Hematopoietic multipotent progenitor cell treated with erythropoietin and hydrocortisone succinate and interleukin-3 and kit ligand, for 8 days (in vitro differentiated cells): ENCODE data around the gene FGFRL1.

Experiments
- DNase-seq: peaks from one replicate; pipeline ENCODE4 v3.0.0-alpha.2; 2015

The FGFRL1 gene

DNA sequence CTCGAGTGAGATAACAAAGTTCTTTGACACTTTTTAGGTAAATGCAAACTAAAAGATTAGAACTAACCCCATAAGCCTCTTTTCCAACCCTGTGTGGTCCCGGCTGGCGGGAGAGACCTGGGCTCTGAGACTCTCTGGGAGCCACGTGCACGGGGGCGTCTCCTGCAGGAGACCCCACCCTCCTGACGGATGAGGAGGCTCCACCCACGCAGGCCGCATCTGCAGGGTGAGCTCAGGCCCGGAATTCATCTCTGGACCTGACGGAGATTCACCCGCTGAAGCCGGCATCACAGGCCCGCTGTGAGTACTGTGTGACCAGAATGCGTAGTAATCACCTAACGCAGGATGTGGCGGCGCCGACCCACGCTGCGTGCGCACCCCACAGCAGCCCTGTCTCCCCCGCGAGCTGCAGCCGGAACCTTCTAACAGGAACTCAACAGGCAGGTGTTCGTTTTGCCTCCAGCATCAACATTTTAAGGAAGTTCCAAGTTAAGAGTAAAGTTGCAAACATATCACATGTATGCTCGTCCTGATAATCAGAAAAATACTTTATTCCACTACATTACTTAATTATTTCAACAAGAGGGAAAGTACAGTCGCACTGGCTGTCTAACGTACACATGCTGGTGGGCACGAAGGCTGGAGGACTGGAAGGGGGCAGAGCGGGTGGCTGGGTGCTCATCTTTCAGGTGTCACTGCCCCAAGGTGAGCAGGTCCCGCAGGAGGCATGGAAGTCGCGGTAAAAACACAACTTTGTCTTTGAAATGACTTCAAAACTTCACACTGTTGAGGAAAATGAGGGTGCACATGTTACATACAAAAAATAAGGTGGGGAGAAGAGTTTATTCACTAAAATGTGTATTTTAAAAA is 44.5 kb downstream of the FGFRL1 start:
- DNase-seq: peak; percentile 32

DNA sequence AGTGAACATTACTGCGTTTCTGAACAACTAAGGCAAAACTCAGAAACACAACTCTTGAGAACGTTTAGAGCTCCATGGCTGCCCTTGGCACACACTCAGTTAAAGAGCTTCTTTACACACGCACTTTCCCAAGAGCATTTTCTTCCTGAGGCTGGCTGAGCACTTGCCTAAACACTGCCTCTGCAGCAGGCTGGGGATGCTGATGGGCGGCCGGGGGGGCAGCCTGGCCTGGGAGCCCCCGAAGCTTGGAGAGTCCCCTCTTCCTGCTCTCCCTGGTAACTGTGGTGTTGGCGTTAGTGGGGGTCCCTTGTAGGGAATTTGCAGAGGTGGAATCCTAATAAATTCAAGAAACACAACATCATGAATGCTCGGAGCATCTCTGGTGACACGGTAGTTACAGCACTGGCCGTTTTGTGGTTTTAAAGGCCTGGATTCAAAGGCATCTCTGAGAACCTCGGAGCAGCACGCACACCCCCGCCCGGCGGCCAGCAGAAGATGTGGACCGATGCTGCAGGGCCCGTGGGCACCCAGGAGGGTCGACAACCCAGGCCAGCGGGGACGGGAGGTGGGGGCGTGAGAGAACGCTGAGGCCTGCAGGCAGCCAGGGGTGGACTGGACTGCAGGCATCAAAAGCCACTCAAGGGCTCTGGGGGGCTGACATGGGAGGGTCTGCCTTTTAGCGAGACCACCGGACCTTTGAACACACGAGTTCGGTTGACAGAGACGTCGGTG is 45.4 kb downstream of the FGFRL1 start:
- no peak for DNase-seq

DNA sequence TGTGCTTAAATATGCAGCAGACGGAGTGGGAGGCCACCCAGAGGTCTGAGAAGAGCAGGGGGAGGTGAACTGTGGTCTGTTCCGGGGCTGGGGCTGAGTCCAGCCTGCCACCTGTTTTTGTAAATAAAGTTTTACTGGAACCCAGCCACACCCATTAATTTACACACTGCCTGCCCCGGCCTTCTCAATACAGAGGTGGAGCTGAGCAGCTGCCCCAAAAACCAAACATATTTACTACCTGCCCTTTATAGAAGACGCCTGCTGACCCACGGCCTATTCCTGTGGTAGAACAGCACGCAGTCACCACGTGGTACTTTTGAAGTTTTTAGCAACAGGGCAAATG is 45.9 kb downstream of the FGFRL1 start:
- no peak for DNase-seq

DNA sequence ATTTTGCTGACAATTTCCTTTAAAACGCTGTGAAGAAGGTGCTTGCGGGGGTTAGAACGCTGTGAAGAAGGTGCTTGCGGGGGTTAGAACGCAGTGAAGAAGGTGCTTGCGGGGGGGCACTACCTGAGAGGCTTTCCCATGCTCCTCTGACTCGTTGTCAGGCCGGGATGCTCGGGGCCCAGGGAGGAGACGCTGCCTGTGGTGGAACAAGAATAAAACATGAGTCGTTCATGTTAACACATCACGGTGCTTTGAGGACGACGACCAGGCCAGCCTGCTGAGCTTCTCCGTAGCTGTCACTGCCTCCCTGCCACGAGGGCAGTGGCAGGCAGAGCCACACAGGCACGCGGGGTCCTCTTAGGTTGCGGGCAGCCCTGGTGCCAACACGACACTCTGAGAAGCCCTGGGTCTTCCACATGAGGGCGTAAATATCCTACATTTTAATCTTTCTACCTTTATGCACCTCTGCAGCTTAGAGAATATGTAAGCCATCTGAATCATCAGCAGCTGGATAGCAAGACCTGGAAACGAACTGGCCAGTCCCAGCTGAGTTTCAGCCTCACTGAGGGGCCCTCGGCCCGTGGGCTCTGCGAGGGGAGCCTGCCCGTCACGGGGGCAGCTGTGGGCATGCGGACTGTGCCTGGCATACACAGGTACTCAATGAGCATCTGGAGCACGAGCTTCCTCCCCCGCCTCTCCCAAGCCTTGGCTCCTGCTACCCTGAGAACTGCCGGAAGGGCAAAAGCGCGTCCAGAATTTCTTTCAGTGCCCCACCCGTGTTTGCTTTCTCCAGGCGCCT is 47.0 kb downstream of the FGFRL1 start:
- DNase-seq: no peak

DNA sequence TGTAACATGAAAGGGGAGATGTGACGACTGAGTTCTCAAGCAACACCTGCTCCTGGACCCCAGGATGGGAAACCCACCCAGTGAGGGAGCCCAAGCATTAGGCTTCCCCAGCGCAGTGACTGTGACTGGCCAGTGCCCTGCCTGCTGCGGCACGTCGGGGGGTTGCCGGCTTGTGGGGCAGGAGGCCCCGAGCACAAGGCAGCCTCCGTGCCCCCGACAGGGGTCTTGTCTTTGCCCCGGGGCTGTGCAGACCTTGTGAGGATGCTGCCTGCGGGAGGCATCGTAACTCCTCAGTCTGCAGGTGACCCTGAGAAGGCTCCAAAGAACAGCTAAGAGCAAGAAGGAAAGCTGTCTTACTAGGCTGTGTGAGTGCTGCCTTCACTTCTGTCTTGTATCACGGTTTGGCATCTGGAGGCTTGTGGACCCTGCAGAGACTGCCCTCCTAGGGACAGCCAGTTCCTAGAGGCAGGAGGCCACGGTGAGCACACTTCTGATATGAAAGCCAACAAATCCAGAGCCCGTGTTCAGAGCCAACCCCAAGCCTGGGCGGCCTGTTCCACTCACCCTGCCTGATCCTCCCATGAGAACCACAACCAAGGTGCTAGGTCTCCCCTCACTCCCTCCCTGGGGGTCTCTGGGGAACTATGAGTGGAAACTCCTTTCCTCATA is 47.7 kb downstream of the FGFRL1 start:
- DNase-seq: no peak

DNA sequence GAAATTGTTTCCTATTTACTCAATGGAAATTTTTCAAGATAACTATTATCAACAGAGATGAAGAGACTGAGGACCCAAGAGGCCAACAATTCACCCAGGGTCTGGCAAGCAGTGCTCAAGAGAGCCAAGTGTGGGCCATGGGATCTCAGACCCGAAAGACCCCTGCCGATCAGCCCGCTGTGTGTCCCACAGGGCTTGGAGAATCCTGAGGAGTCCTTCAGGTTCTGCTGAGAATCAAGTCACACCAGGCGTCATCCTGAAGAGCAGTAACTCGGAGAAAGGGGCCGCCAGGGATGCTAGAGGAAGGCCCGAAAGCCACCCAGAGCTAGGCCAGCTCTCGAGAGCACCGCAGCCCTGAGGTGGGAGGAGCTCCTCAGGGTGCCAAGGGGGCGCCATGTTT is 48.7 kb downstream of the FGFRL1 start:
- no peak for DNase-seq

DNA sequence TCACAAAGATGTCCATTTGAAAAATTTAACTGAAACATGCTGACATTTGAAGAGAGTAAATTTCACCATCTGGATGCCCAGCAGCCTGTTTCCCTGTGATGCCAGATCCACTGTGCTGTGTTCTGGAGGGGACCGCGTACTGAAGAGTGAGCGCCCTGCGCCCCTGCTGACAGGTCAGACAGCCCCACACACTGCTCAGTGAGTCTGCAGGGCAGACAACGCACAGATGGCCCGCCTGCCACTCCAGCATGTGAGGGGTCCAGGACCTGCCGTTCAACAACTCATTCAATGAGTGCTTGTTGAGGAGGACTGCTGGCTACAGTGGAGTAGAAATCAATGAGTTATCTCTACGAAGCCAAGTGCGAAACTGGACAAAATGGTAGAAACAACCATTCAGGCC is 49.2 kb downstream of the FGFRL1 start:
- no peak for DNase-seq

DNA sequence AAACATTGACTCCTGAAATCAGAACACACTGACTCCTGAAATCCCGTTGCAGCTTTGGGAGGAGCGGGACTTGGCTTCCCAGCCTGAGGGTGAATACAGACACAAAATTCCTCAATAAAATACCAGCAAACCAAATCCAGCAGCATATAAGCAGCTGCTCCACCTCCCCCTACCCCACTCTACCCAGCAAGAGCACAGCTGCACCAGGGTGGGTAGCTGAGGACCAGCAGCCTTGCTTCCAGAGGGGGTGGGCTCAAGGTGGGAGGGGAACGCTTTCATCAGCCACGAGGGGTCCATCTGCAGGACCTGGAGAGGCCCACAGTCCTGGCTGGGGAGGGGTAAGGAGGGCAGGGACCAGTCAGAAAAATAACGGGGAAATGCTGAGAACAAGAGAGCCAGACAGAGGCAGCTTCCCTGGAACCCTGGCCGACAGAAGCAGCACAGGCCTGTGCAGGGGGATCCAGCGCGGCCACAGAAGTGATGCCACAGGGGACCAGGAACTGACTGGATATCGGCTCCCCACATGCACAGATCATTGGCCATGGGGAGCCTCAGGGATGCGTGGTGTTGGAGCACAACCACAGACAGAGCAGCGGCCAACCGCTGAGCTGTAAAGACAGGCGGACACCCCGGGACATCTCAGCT is 49.8 kb downstream of the FGFRL1 start:
- DNase-seq: no peak

DNA sequence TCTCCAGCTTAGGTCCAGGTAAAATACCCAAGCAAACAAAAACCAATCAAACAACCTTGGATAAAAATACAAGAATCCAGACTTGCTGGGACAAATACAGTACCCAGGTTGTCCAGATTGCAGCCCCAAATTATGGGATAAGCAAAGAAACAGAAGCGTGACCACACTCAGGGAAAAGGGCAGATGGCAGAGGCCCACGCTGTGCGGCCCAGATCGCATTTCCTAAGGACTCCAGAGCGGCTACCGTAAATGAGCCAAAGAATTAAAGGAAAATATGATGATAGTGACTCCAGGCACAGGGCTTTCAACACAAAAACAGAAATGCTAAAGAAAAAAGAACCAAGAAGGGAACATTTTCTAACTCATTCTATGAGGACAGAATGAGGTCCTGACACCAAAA is 50.3 kb downstream of the FGFRL1 start:
- DNase-seq: no peak

DNA sequence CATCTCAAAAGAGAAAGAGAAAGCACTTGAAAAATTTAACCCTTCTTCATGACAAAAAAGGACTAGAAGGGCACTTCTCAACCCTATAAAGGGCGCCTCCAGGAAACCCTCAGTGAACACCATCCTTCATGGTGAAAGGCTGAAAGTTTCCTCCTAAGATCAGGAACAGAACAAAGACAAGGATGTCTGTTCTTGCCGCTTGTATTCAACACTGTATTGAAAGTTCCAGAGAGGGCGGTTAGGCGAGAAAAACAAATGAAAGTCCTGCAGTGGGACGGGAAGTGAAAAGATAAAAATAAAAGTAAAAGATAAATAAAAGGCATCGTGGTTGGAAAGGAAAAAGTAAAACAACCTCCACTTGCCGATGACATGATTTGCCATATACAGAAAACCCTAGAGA is 51.0 kb downstream of the FGFRL1 start:
- no peak for DNase-seq

DNA sequence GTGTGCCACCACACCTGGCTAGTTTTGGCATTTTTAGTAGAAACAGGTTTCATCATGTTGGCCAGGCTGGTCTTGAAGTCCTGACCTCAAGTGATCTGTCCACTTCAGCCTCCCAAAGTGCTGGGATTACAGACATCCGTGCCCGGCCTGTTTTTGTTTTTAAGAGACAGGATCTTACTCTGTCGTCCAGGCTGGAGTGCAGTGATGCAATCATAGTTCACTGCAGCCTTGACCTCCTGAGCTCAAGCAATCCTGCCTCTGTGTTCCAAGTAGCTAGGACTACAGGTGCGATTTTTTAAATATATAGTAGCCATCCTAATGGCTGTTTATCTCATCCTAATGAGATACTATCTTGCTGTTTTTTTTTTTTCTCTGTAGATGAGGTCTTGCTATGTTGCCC is 54.3 kb downstream of the FGFRL1 start:
- DNase-seq: no peak

DNA sequence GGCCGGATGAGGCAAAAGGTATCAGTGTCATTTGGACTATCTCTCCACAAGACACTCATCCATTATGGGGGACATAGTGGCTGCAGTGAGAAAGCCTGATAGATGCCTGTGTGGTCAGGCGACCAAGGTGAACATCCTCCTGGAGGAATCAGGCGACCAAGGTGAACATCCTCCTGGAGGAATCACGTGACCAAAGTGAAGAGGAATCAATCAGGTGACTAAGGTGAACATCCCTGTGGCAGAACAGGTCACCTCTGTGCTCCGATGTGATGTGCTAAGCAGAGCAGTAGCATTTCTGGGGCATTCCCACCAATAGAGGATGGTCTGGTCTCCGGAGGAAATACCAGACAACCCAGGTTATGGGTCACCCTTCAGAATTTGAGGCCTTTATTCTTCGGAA is 58.0 kb downstream of the FGFRL1 start:
- DNase-seq: no peak

DNA sequence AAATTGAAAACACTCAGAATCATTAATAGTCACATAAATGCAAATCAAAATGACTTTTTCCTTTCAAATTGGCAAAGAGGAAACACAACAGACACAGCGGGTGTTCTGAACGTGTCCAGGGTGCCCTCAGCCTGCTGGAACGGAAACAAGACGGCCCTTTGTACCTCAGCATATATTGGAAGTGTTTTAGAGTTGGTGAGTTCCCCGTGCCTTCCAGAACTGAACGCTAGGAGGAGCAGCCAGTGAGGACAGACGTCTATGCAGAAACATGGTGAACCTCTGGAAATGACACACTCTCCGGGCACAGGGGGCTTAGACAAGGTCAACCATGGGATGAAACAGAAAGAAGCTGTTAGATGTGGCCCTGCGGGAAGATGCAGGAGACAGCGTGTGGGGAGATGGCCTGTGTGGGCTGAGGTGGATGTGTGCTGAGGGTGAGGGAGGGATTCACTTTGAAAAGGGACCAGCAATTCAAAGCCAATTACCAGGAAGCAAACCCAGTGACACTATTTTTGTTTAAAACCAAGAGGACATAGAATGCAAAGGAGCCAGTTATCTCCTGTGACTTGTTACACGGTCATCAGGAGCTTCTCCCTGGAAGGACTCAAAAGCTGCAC is 61.5 kb downstream of the FGFRL1 start:
- peak; percentile 76 for DNase-seq

DNA sequence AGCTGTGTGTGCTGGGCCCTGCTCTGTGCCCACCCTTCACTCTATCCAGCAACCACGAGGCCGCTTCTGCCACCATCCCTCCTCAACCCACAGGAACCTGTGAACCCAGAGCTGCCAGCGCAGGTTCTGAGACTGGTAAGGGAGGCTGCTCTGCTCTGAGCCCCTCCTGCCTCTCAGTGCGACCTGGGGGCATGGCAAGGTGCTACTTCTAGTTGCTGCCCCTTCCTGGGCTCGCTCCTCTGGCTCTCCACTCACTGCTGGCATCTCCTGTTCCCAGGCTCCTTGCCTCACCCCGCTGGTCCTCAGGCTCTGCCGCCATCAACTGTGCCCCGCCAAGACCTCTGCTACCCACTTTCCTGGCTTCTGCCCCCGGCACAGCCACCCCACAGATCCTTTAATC is 62.7 kb downstream of the FGFRL1 start:
- DNase-seq: no peak

DNA sequence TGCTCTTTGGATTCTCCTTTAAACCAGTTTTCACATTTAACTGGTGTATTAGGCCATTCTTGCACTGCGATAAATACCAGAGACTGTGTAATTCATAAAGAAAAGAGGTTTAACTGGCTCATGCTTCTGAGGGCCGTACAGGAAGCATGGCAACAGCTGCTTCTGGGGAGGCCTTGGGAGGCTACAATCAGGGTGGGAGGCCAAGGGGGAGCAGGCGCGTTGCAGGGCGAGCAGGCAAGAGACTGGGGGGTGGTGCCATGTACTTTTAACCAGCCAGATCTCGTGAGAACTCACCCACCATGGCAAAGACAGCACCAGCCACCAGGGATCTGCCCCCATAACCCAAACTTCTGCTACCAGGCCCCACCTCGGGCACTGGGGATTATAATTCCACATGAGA is 63.8 kb downstream of the FGFRL1 start:
- no peak for DNase-seq

DNA sequence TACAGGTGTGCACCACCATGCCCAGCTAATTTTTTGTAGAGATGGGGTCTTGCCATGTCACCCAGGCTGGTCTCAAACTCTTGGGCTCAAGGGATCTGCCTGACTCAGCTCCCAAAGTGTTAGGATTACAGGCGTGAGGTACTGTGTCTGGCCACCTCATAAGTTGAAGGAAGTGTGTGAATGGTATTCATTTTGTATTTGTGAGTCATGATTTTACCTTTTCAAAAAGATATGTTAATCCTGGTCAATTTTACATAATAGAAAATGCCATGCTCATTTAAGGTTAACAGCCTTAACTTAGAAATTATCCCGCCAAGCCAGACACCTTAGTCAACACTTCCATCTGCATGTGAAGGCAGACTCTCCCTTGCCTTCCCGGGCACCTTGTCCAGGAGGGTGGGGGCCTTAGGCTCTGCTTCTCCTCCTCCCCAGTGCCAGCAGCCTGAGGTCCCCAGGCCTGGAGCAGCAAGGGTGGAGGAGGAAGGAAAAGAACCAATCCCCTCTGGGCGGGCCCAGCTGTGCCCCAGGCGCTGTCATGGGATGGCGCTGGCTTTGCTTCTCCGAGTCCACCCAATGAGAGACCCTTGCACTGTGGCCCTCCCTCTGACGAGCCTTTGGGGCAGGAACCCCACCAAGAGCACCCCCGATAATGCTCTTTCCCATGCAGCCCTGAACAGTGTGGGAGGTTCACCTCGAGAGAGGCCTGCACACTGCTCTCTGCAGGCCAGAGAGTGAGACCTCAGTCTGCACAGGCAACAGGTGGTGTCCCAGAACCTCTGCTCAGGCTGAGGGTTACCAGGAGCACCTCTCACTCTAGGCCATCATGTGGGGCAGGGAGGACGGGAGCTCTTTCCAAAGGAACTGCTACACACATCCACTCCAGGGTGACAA is 64.6 kb downstream of the FGFRL1 start:
- DNase-seq: no peak
